ENCODE measurements around the gene ZBTB24. TPM values are rescaled to one million over a fixed set of nuclear protein-coding genes. Genes with fewer than 3 reads are reported as not detected.
A peak's percentile ranks its signal among the peaks of the same experiment; 100 is the strongest.

ZBTB24 gene
- total RNA-seq, 1 donor from 2014 or later = 16.1 TPM

- no peak for DNase-seq (ENCODE audit: low read depth)
Observed at GRCh38 chr6:109498936-109499335, 15.9 kb upstream of the ZBTB24 start.

- DNase-seq (ENCODE audit: low read depth) = no peak
Observed at GRCh38 chr6:109498052-109498451, 15.0 kb upstream of the ZBTB24 start.

GRCh38 chr6:109496036-109496772 is 13.2 kb upstream of the ZBTB24 start:
- no peak for DNase-seq (ENCODE audit: low read depth)

DNA sequence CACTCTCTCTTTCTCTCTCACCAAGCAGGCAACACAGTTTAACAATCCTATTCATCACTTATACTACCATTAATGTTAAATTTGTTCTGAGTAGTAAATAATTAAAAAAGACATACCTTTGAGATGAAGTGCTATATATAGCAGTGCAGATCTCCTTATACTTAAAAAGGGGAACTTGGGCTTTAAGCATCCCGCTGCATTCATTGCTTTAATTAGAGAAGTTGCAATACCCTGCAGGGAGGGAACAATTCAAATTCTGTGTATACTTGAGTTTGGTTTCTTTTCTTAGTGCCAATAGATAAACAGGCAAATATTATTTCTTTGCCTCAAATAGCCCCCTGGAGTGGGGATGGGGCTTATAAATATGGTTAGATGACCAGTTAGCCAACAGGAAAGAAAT is 10.8 kb upstream of the ZBTB24 start:
- DNase-seq (ENCODE audit: low read depth) = no peak

DNA sequence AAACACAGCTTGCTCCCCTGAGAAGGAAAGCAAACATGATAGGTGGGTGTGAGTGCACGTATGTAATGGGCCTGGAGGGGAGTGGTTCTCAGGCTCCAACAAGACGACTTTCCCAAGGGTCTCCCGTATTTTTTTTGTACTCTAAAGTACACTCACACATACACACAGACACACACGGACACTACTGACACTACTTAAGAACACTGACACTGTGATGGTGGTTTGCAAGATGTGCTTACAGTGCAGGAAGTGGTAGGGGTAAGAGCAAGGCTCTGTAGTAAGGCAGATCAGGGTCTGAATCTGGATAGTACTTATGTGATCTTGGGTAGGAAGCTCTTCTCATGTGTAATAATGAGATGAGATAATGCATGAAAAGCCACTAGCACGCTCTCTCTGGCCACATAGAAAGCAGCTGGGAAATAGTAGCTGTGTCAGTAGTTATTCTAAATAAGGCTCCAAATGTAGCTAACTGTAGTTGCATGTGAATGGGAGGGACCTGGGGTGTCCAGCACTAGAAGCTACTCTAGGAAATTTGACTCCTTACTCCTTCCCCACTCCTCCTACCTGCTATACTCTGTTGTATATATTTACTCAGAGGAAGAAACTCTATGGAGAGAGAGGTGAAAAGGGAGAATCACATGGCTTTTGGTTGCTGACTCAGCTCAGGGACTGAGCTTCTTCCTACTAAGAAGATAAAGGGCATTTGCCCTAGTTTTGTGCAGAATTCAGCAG is 8.4 kb upstream of the ZBTB24 start:
- DNase-seq (ENCODE audit: low read depth) = no peak

GRCh38 chr6:109490713-109491112 is 7.7 kb upstream of the ZBTB24 start:
- DNase-seq (ENCODE audit: low read depth) = no peak

- no peak for DNase-seq (ENCODE audit: low read depth)
Observed at GRCh38 chr6:109488001-109488400, 5.0 kb upstream of the ZBTB24 start.

DNA sequence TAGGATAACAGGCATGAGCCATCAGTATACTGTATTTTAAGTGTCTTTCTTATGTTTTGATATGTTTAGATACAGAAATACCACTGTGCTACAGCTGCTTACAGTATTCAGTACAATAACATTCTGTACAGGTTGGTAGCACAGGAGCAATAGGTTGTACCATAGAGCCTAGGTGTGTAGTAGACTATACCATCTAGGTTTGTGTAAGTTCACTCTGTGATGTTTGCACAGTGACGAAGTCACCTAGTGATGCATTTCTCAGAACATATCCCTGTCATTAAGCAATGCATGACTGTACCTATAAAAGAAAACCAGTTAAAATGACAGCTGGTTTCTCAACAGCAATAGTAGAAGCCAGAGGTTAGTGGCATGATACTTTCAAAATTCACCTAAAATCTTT is 3.0 kb upstream of the ZBTB24 start:
- peak; percentile 33 for DNase-seq (ENCODE audit: low read depth)

DNA sequence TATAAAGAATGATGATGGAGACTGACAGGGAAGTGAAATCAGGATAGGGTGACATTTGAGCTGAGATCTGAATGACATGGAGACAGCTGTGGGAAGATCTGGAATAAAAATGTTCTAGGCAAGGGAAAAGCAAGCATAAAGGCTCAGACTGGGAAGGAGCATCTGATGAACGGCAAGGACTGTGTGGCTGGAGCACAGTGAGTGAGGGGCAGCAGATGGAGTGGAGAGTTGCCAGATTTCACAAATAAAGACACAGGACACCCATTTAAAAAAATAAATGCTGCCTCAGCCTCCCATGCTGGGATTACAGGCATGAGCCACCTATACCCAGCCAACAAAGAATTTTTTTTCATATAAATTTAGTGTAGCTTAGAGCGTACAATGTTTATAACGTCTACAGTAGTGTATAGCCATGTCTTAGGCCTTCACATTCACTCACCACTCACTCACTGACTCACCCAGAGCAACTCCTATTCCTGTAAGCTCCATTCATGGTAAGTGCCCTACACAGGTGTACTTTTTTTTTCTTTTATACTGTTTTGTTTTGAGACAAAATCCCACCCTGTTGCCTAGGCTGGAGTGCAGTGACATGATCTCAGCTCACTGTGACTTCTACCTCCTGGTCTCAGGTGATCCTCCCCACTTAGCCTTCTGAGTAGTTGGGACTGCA is 2.4 kb upstream of the ZBTB24 start:
- DNase-seq (ENCODE audit: low read depth) = no peak

GRCh38 chr6:109484122-109484521 is 1.1 kb upstream of the ZBTB24 start:
- no peak for DNase-seq (ENCODE audit: low read depth)

- no peak for DNase-seq (ENCODE audit: low read depth)
Observed at GRCh38 chr6:109483735-109484057, 677 bp upstream of the ZBTB24 start.

DNA sequence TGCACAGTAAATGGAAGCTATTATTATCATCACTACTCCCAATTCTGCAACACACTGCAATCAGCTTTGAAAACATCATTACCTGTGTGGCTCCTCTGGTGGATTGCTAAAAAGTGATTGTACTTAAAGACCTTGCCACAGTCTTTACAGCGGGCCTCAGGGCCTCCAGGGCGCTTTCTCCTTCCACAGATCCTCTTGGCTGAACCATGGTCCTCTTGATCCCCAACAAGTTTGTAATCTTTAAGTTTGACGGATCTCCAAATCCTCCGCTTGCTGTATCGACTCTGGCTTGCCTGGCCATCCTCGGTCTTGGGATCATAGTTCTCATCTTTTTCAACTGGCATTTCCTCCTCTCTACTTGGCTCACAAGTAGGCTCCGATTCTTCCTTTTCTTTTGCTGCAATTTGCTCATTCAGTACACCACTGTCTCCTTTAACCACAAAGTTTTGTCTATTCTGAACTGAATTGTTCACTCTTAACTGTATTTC is 2.0 kb downstream of the ZBTB24 start:
- no peak for DNase-seq (ENCODE audit: low read depth)

DNA sequence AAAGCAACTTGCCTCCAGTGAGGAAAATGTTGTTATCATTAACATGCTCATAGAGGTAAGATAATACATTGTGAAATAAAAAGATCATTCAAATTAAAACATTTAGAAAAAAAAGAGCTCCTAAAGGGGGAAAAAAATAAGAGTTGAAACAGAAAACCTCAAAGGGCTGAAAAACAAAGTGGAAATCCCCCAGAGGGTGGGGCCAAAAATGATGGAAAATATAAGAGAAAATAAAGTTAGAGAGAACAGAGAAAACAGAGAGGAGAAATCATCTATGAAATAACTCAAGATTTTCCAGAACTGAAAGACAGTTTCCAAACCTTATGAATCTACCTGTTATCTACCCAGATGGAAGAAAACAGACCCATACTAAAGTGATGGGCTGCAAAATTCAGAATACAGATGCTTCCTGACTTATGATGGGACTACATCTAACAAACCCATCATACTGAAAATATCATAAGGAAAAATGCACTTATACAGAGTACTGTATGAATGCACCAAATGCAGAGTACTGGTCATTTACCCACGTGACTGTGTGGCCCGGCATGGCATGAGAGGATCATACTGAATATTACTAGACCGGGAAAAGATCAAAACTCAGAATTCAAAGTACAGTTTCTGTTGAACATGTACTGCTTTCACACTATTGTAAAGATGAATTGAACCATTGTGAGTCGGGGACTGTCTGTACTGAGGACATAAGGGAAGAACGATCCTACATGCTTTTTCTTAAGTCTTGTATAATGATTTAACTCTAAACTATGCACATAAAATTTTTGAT is 4.0 kb downstream of the ZBTB24 start:
- DNase-seq (ENCODE audit: low read depth) = no peak

GRCh38 chr6:109478222-109478805 is 4.7 kb downstream of the ZBTB24 start:
- no peak for DNase-seq (ENCODE audit: low read depth)

DNA sequence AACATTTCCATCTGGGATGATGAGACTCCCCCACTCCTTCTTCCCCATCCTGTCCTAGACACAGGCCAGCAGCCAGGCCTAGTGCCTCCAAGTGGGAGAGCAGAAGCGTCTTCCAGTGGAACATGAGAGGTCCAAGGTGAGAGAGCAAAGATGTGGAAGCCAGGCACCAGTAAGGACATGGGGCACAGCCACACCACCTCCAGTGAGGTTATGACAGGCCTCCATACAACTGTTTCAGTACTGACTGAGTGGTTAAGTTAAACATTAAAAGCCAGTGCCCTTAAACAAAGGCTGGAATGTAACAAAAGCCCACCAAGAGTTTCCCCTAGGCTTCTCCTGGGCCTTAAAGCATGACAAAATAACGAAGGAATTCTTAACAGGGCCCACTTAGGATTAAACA is 5.3 kb downstream of the ZBTB24 start:
- DNase-seq (ENCODE audit: low read depth) = peak; percentile 74

GRCh38 chr6:109477184-109477583 is 5.8 kb downstream of the ZBTB24 start:
- DNase-seq (ENCODE audit: low read depth) = no peak

DNA sequence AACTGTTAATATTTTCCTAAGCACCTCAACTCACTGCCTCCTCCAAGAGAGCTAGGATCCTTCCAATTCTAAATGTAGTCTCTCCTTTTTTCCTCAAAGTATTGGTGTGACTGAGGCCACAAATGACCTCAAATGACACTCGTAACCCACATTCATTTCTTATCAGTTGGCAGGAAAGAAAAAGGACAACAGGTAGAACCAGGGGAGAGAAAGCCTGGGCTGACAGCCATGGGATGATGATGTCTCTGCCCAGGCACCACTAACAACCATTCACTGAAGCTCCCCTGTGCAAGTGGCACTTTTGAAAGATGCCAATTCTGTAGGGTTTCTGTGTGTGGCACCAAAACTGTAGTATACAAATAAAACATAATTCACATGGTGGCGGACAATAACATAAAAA is 7.4 kb downstream of the ZBTB24 start:
- DNase-seq (ENCODE audit: low read depth) = no peak

- no peak for DNase-seq (ENCODE audit: low read depth)
Observed at GRCh38 chr6:109474995-109475394, 8.0 kb downstream of the ZBTB24 start.

DNA sequence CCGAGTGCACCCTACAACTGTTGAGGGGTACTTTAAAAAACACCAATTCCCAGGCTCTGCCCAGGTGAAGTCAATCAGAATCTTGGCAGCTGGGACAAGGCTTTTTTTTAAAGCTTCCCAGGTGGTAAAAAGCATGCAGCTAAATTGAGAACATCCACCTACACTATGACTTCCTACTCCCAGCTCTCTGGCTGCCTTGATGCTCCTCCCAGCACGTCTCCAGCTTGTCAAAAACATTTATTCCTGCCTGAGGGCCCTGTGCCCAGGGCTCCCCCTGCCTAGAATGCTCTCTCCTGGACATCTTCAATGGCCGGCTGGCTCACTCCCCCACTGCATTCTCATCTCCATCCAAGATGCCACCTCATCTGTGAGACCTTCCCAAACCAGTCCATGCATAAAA is 9.9 kb downstream of the ZBTB24 start:
- DNase-seq (ENCODE audit: low read depth) = no peak

DNA sequence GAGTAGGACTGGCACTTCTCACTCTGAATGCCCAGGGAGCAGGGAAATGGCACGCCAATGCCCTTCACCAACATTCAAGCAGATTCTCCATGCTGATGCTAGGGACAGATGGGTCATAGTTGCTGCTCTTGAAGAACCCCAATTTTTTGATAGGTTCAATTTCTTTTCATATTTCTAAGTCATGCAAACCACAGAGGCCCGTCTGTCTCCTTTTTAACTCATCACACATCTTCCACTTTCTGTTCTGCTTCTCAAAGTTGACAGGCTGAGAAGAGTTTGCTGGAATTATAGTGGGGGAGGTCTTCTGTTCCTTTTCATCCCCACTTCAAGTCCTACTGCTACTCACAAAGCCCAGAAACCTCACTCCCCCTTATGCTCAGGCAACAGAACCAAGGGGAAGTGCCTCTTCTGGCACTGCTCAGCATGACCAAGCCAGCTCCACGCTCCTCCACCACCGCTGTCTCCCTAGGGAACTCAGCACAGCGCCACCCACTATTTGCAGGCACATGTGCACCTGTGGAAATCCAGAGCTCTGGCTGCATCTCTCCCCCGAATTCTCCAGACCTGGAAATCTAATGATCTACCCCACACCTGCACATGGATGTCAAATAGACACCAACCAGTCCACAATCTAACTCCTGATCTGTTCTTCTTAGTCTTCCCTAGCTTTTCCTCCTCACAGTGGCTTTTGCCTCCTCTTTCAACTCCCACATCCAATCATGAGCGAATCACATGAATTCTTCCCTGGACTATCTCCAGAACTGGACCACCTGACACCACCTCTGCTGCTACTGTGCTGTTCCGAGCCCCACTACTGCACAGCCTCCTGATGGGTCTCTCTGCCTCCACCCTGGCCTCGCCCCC is 10.7 kb downstream of the ZBTB24 start:
- DNase-seq (ENCODE audit: low read depth) = no peak
